GM23338 (cell line): ENCODE measurements around the gene FOXP1.

Experiments used
- CREB1 ChIP-seq: fragments of 250-450 bp; sonication (Bioruptor Pico); IDR thresholded peaks from 2 replicates; pipeline ENCODE4 v1.5.0; 2020; ENCODE audit warnings: low read depth, mild to moderate bottlenecking, moderate library complexity
- EZH2 ChIP-seq: fragments of 200-600 bp; sonication (generic); IDR thresholded peaks from one replicate; pipeline ENCODE4 v1.8.0; 2017; ENCODE audit warnings: antibody characterized with exemption, mild to moderate bottlenecking, low read depth; ENCODE audit not compliant: unreplicated experiment
- EZH2phosphoT487 ChIP-seq: fragments of 200-600 bp; sonication (generic); IDR thresholded peaks from one replicate; pipeline ENCODE4 v1.8.1; 2018; ENCODE audit warnings: antibody characterized with exemption; ENCODE audit not compliant: unreplicated experiment
- JUNB ChIP-seq: IDR thresholded peaks from one replicate; pipeline ENCODE4 v1.6.1; 2016; ENCODE audit warnings: antibody characterized with exemption; ENCODE audit not compliant: unreplicated experiment
- POLR2AphosphoS5 ChIP-seq: IDR thresholded peaks from 2 replicates; pipeline ENCODE4 v1.6.1; 2016; ENCODE audit warnings: antibody characterized with exemption, low read depth
- TF ChIP-seq, protein P1 (sequence below), 2 experiments: fragments of 200-600 bp in 1 of 2; sonication (generic) in 1 of 2; conservative IDR thresholded peaks; 2 replicates each; pipeline versions ENCODE4 v1.5.1 to v1.6.1; 2016 to 2017; ENCODE audit warnings: antibody characterized with exemption in 2 of 2, low read depth in 2 of 2, mild to moderate bottlenecking in 2 of 2, moderate library complexity in 1 of 2
- TF ChIP-seq, protein P2 (sequence below): IDR thresholded peaks from one replicate; pipeline ENCODE4 v1.6.1; 2018; ENCODE audit warnings: antibody characterized with exemption; ENCODE audit not compliant: unreplicated experiment

DNA sequence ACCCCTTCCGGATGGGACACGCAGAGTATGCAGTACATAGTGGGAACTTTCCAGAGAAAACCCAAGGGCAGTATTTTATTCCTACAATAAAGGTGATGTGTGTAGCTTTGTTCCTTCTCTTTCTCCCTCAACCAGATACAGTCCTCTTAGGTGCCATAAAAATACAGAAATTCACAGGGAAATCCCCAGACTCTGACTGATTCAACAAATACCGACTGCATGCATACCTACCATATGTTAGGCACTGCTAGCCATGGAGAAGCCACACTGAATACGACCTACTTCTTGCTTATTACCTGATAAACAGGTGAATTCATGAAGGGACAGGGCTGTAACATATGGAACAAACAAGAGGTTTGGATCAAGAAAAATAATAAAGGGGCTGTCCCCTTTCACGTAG is 228.5 kb downstream of the FOXP1 start:
- TF ChIP-seq, protein P1, sequence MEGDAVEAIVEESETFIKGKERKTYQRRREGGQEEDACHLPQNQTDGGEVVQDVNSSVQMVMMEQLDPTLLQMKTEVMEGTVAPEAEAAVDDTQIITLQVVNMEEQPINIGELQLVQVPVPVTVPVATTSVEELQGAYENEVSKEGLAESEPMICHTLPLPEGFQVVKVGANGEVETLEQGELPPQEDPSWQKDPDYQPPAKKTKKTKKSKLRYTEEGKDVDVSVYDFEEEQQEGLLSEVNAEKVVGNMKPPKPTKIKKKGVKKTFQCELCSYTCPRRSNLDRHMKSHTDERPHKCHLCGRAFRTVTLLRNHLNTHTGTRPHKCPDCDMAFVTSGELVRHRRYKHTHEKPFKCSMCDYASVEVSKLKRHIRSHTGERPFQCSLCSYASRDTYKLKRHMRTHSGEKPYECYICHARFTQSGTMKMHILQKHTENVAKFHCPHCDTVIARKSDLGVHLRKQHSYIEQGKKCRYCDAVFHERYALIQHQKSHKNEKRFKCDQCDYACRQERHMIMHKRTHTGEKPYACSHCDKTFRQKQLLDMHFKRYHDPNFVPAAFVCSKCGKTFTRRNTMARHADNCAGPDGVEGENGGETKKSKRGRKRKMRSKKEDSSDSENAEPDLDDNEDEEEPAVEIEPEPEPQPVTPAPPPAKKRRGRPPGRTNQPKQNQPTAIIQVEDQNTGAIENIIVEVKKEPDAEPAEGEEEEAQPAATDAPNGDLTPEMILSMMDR (conservative IDR thresholded peaks at IDR 0.05; ENCODE audit: low read depth in 2 of 2) = no peak
- TF ChIP-seq EZH2 = no peak
- no peak for TF ChIP-seq POLR2AphosphoS5
- TF ChIP-seq CREB1 = no peak
- TF ChIP-seq EZH2phosphoT487 = no peak
- no peak for TF ChIP-seq JUNB
- TF ChIP-seq, protein P2, sequence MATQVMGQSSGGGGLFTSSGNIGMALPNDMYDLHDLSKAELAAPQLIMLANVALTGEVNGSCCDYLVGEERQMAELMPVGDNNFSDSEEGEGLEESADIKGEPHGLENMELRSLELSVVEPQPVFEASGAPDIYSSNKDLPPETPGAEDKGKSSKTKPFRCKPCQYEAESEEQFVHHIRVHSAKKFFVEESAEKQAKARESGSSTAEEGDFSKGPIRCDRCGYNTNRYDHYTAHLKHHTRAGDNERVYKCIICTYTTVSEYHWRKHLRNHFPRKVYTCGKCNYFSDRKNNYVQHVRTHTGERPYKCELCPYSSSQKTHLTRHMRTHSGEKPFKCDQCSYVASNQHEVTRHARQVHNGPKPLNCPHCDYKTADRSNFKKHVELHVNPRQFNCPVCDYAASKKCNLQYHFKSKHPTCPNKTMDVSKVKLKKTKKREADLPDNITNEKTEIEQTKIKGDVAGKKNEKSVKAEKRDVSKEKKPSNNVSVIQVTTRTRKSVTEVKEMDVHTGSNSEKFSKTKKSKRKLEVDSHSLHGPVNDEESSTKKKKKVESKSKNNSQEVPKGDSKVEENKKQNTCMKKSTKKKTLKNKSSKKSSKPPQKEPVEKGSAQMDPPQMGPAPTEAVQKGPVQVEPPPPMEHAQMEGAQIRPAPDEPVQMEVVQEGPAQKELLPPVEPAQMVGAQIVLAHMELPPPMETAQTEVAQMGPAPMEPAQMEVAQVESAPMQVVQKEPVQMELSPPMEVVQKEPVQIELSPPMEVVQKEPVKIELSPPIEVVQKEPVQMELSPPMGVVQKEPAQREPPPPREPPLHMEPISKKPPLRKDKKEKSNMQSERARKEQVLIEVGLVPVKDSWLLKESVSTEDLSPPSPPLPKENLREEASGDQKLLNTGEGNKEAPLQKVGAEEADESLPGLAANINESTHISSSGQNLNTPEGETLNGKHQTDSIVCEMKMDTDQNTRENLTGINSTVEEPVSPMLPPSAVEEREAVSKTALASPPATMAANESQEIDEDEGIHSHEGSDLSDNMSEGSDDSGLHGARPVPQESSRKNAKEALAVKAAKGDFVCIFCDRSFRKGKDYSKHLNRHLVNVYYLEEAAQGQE = no peak
